Natural killer cell (primary cell): ENCODE measurements around the gene SERGEF. TPM values are rescaled to one million over a fixed set of nuclear protein-coding genes. Genes with fewer than 3 reads are reported as not detected.

ENCODE experiments used
- ATAC-seq, 3 donors: fragments of 150-1000 bp in 2 of 3; fragments of 200-7000 bp in 1 of 3; cut with Tn5 transposase; 1 replicate in 1 of 3; 2 replicates in 2 of 3; pipeline ENCODE4 v1.10.0; 2021; ENCODE audit warnings: mild to moderate bottlenecking in 2 of 3, moderate library complexity in 2 of 3
- DNase-seq, 2 donors: peaks; one replicate each; pipeline versions ENCODE4 v3.0.0 to v3.0.0-alpha.2; 2013 to 2021; ENCODE audit warnings: mixed read lengths in 1 of 2
- H3K27ac ChIP-seq: one replicate; pipeline ENCODE4 v1.5.1; 2013; ENCODE audit warnings: mild to moderate bottlenecking, low read length
- H3K27me3 ChIP-seq: one replicate; pipeline ENCODE4 v1.6.1; 2013; ENCODE audit warnings: low read length; ENCODE audit not compliant: control insufficient read depth, insufficient read depth
- H3K36me3 ChIP-seq: one replicate; pipeline ENCODE4 v1.6.1; 2013; ENCODE audit warnings: low read length; ENCODE audit not compliant: control insufficient read depth, insufficient read depth
- H3K4me1 ChIP-seq: one replicate; pipeline ENCODE4 v1.6.1; 2013; ENCODE audit warnings: low read length; ENCODE audit not compliant: control insufficient read depth, insufficient read depth
- H3K4me3 ChIP-seq: one replicate; pipeline ENCODE4 v1.5.1; 2013; ENCODE audit warnings: low read length
- H3K9me3 ChIP-seq: one replicate; pipeline ENCODE4 v1.6.1; 2013; ENCODE audit warnings: low read length; ENCODE audit not compliant: control insufficient read depth, insufficient read depth
- H3K27ac Mint-ChIP-seq, 2 donors: one replicate each; pipeline ENCODE4 v1.8.0; 2022; ENCODE audit warnings: mild to moderate bottlenecking in 2 of 2, mixed read lengths in 2 of 2, moderate library complexity in 1 of 2
- H3K27me3 Mint-ChIP-seq, 2 donors: one replicate each; pipeline ENCODE4 v1.8.0; 2022; ENCODE audit warnings: low read depth in 2 of 2, mixed read lengths in 2 of 2
- H3K36me3 Mint-ChIP-seq: one replicate; pipeline ENCODE4 v1.8.0; 2022; ENCODE audit warnings: mixed read lengths
- H3K4me1 Mint-ChIP-seq, 2 donors: one replicate each; pipeline ENCODE4 v1.8.0; 2022; ENCODE audit warnings: mixed read lengths in 2 of 2
- H3K4me3 Mint-ChIP-seq: one replicate; pipeline ENCODE4 v1.8.0; 2022; ENCODE audit warnings: mild to moderate bottlenecking, moderate library complexity, mixed read lengths
- H3K9me3 Mint-ChIP-seq, 2 donors: one replicate each; pipeline ENCODE4 v1.8.0; 2022; ENCODE audit warnings: mixed read lengths in 2 of 2
- WGBS: methylation state at CpG from one replicate; pipeline ENCODE4 v1.1.7; 2013; ENCODE audit warnings: missing lambda C conversion rate; ENCODE audit not compliant: insufficient coverage; 5-methylcytosine and 5-hydroxymethylcytosine counted together
- intact Hi-C: fragments of 100-400 bp; cut with micrococcal nuclease; formaldehyde crosslinking; loops from one replicate; pipeline ENCODE4 v1.14.2; 2022
- total RNA-seq, 4 donors: library from RNA; stranded (reverse); fragments of 120-200 nt in 1 of 4; gene quantifications; one replicate each; pipeline versions ENCODE4 v1.2.3 to v1.2.4, GENCODE V29; 2013 to 2022
- TF ChIP-seq, protein P1 (sequence below): fragments of 200-600 bp; IDR thresholded peaks from one replicate; pipeline ENCODE4 v1.8.0; 2022; ENCODE audit warnings: antibody characterized with exemption

SERGEF gene
- total RNA-seq, 3 donors from 2014 or later (not counting 1 experiment from before 2014, with no cell fraction given) = 67.5 to 78.6 (median 69.4) TPM

DNA sequence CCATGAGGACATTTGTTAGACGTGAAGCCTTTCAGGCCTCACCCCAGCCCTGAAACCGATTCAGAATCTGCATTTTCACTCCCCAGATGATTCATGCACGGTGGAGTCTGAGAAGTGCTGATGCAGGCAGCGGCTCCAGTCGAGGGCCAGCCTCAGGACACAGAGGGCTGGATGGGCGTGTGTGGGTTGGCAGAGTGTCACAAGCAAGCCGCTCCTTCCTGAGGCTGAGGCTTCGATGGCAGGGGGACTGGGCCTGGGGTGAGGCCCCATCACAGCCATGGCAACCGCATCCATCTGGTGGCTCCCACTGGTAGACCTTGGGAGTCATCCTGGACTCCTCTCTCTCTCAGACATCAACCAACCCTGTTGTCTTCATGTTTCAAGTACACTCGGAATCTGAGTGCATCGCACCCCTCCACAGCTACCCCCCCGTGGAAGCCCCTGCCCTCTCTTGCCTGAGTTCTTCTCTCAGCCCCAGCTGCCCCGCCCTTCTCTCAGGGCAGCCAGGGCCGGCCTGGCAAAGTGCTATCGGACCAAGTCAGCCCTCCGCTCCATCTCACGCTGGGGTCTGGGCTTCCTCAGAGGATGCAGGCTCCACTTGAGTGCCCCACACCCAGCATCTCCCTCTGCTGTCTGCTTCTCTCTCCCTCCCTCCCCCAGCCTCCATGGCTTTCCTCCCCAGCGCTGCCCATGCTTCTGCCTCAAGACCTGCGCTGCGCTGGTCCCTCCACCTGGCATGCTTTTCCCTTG, 267.6 kb downstream of the SERGEF start:
- Mint-ChIP-seq H3K4me3 (no peak overlapping the region), H3K27ac (no peak overlapping the region), H3K36me3 (no peaks in the 10 kb centered on the region), H3K27me3 (peaks cover 0 to 22% of the 10 kb centered on the region in 2 donors), H3K4me1 (no peaks in the 10 kb centered on the region), H3K9me3 (no peaks in the 10 kb centered on the region)
- H3K36me3 ChIP-seq = no peaks in the 10 kb centered on the region
- H3K9me3 ChIP-seq = no peaks in the 10 kb centered on the region
- TF ChIP-seq, protein P1, sequence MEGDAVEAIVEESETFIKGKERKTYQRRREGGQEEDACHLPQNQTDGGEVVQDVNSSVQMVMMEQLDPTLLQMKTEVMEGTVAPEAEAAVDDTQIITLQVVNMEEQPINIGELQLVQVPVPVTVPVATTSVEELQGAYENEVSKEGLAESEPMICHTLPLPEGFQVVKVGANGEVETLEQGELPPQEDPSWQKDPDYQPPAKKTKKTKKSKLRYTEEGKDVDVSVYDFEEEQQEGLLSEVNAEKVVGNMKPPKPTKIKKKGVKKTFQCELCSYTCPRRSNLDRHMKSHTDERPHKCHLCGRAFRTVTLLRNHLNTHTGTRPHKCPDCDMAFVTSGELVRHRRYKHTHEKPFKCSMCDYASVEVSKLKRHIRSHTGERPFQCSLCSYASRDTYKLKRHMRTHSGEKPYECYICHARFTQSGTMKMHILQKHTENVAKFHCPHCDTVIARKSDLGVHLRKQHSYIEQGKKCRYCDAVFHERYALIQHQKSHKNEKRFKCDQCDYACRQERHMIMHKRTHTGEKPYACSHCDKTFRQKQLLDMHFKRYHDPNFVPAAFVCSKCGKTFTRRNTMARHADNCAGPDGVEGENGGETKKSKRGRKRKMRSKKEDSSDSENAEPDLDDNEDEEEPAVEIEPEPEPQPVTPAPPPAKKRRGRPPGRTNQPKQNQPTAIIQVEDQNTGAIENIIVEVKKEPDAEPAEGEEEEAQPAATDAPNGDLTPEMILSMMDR = no peak
- intact Hi-C loops = no loop called here
- H3K27ac ChIP-seq = no peak overlapping the region
- H3K4me1 ChIP-seq = no peaks in the 10 kb centered on the region
- no peak for DNase-seq
- H3K27me3 ChIP-seq = no peaks in the 10 kb centered on the region
- WGBS = 86% methylated on average over 20 of the region's 20 CpGs
- no peak overlapping the region for H3K4me3 ChIP-seq
- no peak for ATAC-seq

GRCh38 chr11:17744151-17744940, 268.5 kb downstream of the SERGEF start:
- TF ChIP-seq, protein P1 = no peak
- H3K9me3 Mint-ChIP-seq = no peaks in the 10 kb centered on the region
- Histone ChIP-seq H3K27ac (no peak overlapping the region), H3K4me3 (no peak overlapping the region), H3K9me3 (no peaks in the 10 kb centered on the region), H3K27me3 (no peaks in the 10 kb centered on the region), H3K4me1 (no peaks in the 10 kb centered on the region), H3K36me3 (no peaks in the 10 kb centered on the region)
- DNase-seq (no peak), ATAC-seq (no peak)
- no peak overlapping the region for H3K4me3 Mint-ChIP-seq
- no peak overlapping the region for H3K27ac Mint-ChIP-seq
- no peaks in the 10 kb centered on the region for H3K4me1 Mint-ChIP-seq
- 70% methylated on average over 10 of the region's 10 CpGs for WGBS
- intact Hi-C loops = no loop called here
- peaks cover 0 to 20% of the 10 kb centered on the region in 2 donors for H3K27me3 Mint-ChIP-seq
- H3K36me3 Mint-ChIP-seq = no peaks in the 10 kb centered on the region

GRCh38 chr11:17743808-17744119, 269.1 kb downstream of the SERGEF start:
- no peaks in the 10 kb centered on the region for H3K4me1 ChIP-seq
- no peak overlapping the region for H3K4me3 ChIP-seq
- H3K9me3 Mint-ChIP-seq = no peaks in the 10 kb centered on the region
- WGBS = 72% methylated on average over 5 of the region's 5 CpGs
- no peak overlapping the region for H3K4me3 Mint-ChIP-seq
- TF ChIP-seq, protein P1 = no peak
- no peak for DNase-seq
- H3K27me3 ChIP-seq = no peaks in the 10 kb centered on the region
- no peak overlapping the region for H3K27ac Mint-ChIP-seq
- peaks cover 0 to 20% of the 10 kb centered on the region in 2 donors for H3K27me3 Mint-ChIP-seq
- no peaks in the 10 kb centered on the region for H3K36me3 Mint-ChIP-seq
- no peak overlapping the region for H3K27ac ChIP-seq
- no peak for ATAC-seq
- H3K36me3 ChIP-seq = no peaks in the 10 kb centered on the region
- no peaks in the 10 kb centered on the region for H3K9me3 ChIP-seq
- intact Hi-C loops = no loop called here
- no peaks in the 10 kb centered on the region for H3K4me1 Mint-ChIP-seq
